Memory B cell (primary cell): ENCODE data around the gene RFT1.

ENCODE experiments used
- ATAC-seq: fragments of 150-1000 bp; cut with Tn5 transposase; 2 replicates; pipeline ENCODE4 v1.10.0; 2021; ENCODE audit warnings: low read depth, mild to moderate bottlenecking, moderate library complexity
- DNase-seq, 2 donors: peaks; one replicate each; pipeline ENCODE4 v3.0.0; 2022; ENCODE audit warnings: low spot score in 2 of 2
- H3K27ac Mint-ChIP-seq: one replicate; pipeline ENCODE4 v1.8.0; 2022; ENCODE audit warnings: mild to moderate bottlenecking, moderate library complexity, mixed read lengths
- H3K27me3 Mint-ChIP-seq: one replicate; pipeline ENCODE4 v1.8.0; 2022; ENCODE audit warnings: mixed read lengths
- H3K36me3 Mint-ChIP-seq: one replicate; pipeline ENCODE4 v1.8.0; 2022; ENCODE audit warnings: mild to moderate bottlenecking, mixed read lengths
- H3K4me1 Mint-ChIP-seq: one replicate; pipeline ENCODE4 v1.8.0; 2022; ENCODE audit warnings: mixed read lengths
- H3K4me3 Mint-ChIP-seq: one replicate; pipeline ENCODE4 v1.8.0; 2022; ENCODE audit warnings: mild to moderate bottlenecking, moderate library complexity, mixed read lengths
- H3K9me3 Mint-ChIP-seq: one replicate; pipeline ENCODE4 v1.8.0; 2022; ENCODE audit warnings: mixed read lengths

The RFT1 gene

DNA sequence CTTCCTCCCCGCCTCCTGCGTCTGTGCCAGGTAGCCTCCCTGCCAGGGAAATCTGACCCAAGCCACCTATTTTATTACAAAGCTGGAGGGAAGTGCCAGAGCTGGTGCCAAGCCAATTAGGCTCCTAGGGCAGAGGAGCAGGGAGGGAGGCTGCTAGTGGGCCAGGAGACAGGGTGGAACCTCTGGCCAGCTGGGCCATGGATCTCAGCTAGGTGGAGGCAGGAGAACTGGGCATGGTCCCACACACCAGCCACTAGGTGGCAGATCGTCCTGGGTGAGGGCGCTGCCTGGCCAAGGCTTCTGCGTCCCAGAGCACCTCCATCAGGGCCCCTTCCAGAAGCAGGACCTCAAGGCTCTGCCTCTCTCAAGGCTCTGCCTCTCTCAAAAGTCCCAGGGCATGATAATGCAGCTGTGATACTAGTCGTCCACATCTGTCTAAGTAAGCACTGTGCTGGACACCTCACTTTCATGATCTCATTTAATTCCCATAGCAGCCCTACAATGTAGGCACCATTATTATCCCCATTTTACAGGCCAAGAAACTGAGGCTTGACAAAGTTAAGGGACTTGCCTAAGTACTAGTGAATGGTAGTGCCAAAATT, 4.5 kb upstream of the RFT1 start:
- H3K4me1 Mint-ChIP-seq: peaks cover 11% of the 10 kb centered on the region
- no peaks in the 10 kb centered on the region for H3K9me3 Mint-ChIP-seq
- H3K27ac Mint-ChIP-seq: no peak overlapping the region
- no peaks in the 10 kb centered on the region for H3K36me3 Mint-ChIP-seq
- no peak overlapping the region for H3K4me3 Mint-ChIP-seq
- ATAC-seq: peak; percentile 56
- H3K27me3 Mint-ChIP-seq: no peaks in the 10 kb centered on the region
- DNase-seq: peak; percentile 59 to 64

DNA sequence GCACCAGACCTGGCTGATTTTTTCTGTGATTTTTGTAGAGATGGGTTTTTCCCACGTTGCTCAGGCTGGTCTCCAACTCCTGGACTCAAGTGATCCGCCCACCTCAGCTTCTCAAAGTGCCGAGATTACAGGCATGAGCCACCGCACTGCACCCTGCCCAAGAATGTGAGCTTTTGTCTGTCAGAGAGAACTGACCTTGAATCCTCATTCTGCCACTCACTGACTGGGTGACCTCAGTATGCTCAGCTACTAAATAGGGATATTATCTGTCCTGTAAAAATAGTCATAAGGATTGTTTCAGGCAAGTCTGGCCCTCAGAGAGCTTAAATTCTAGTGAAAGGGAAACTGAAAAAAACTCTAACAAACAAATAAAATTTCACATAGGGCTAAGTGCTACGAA, 2.1 kb upstream of the RFT1 start:
- ATAC-seq (no peak), DNase-seq (no peak)
- H3K27ac Mint-ChIP-seq: peak overlapping the region; percentile 99
- H3K4me1 Mint-ChIP-seq: peaks cover 17% of the 10 kb centered on the region
- no peak overlapping the region for H3K4me3 Mint-ChIP-seq
- no peaks in the 10 kb centered on the region for H3K9me3 Mint-ChIP-seq
- no peaks in the 10 kb centered on the region for H3K27me3 Mint-ChIP-seq
- H3K36me3 Mint-ChIP-seq: no peaks in the 10 kb centered on the region

DNA sequence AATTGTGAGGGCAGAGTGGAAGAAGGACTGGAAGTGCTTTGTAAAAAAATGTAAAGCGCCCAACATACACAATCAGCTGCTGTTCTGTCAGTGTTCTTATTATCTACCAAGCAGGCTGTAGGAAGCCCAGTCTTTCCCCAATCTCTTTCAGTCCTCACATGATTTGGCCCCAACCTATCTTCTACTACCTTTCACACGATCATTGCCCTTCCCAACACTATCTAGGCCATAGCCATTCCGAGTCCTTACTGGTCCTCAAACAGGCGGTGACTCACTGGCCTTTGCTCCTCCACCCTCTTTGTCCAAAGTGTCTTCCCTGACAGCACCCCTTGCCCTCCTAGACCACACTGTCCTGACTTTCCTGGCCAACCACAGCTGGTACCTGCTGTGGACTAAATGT, 861 bp upstream of the RFT1 start:
- ATAC-seq (no peak), DNase-seq (no peak)
- H3K27ac Mint-ChIP-seq: peak overlapping the region; percentile 99
- peak overlapping the region; percentile 94 for H3K4me3 Mint-ChIP-seq
- peaks cover 21% of the 10 kb centered on the region for H3K4me1 Mint-ChIP-seq
- no peaks in the 10 kb centered on the region for H3K36me3 Mint-ChIP-seq
- H3K9me3 Mint-ChIP-seq: no peaks in the 10 kb centered on the region
- no peaks in the 10 kb centered on the region for H3K27me3 Mint-ChIP-seq

DNA sequence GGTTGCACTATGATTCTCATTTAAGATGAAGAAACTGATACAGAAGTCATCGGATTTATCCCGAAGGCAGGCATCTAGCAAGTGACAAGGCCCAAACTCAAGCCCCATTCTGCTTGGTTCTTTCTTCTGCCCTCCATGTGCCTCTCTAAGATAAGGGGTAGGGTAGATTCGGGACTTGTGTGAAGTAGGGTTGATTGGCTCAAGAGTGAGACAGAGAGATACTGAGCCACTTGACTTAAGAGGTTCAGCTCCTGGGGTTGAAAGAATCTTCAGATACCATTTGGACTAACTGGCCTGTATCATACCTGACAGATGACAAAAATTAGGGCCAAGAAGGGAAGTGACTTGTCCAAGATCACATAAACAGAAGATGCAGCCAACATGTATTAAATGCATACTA, 891 bp downstream of the RFT1 start:
- H3K27ac Mint-ChIP-seq: peak overlapping the region; percentile 99
- H3K27me3 Mint-ChIP-seq: no peaks in the 10 kb centered on the region
- peak overlapping the region; percentile 94 for H3K4me3 Mint-ChIP-seq
- ATAC-seq (no peak), DNase-seq (no peak)
- H3K4me1 Mint-ChIP-seq: peaks cover 19% of the 10 kb centered on the region
- H3K36me3 Mint-ChIP-seq: peaks cover 4% of the 10 kb centered on the region
- no peaks in the 10 kb centered on the region for H3K9me3 Mint-ChIP-seq

DNA sequence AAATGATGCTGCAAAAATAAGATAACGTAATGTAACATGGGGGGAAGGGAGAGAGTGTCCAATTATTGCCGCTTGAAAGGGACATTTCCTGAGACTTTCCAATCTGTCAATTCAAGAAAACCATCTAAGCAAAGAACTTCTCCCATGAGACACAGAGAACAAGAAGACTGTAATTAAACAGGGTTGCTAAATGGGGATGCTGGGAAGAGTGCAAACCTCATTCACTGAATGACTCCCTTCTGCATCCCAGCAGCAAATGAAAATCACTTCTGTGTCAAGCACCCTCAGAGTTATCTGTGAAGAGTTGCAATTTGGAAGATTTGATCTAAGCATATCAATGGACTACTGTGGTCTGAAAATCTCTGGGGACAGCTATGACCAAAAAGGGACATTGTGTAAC, 3.6 kb downstream of the RFT1 start:
- H3K27me3 Mint-ChIP-seq: no peaks in the 10 kb centered on the region
- H3K4me1 Mint-ChIP-seq: peaks cover 19% of the 10 kb centered on the region
- DNase-seq (no peak), ATAC-seq (no peak)
- no peak overlapping the region for H3K4me3 Mint-ChIP-seq
- peaks cover 16% of the 10 kb centered on the region for H3K36me3 Mint-ChIP-seq
- H3K27ac Mint-ChIP-seq: peak overlapping the region; percentile 31
- H3K9me3 Mint-ChIP-seq: no peaks in the 10 kb centered on the region

DNA sequence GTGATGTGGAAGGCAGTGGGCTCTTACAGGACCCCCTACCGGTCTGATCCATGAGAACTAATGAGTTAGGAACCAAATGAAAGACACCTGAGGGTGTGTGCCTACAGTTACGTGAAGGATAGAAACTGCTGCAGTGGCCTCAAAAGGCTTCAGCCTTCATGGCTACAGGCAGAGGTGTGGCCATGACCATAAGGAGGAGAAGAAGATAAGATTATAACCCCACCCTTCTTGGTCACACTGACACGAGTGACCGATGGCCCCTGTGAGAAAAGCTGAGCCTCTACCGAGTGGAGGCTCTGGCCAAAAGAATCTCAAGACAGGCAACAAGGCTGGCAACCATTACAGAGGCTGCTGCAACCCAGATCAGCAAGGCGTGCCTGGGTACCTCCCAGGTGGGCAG, 6.3 kb downstream of the RFT1 start:
- no peak overlapping the region for H3K27ac Mint-ChIP-seq

DNA sequence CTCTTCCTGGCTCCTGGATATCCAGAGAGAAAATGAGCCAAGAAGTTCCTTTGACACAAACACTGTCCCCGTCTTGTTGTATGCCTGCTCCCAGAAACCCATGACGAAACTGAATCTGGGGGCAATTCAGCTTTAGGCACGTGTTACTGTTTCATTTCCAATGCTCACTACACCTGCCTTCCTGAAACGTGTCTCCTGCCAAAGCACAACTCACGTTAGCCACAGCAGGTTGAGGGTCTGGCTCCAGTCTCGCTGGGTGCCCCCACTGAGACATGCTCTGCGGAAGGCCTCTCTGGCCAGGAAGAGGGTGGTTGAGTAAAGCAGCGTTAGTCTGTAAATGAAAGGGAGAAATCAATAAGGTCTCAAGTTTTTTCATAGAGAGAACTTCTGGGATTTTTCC, 6.7 kb downstream of the RFT1 start:
- Mint-ChIP-seq H3K9me3 (no peaks in the 10 kb centered on the region), H3K27me3 (no peaks in the 10 kb centered on the region), H3K36me3 (peaks cover 24% of the 10 kb centered on the region), H3K4me1 (peaks cover 6% of the 10 kb centered on the region), H3K4me3 (no peak overlapping the region), H3K27ac (no peak overlapping the region)
- ATAC-seq (no peak), DNase-seq (no peak)

More for the DNA sequence above, 6.3 kb downstream of the RFT1 start:
- Mint-ChIP-seq H3K36me3 (peaks cover 22% of the 10 kb centered on the region), H3K4me3 (no peak overlapping the region), H3K4me1 (peaks cover 6% of the 10 kb centered on the region), H3K9me3 (no peaks in the 10 kb centered on the region), H3K27me3 (no peaks in the 10 kb centered on the region)
- DNase-seq (no peak), ATAC-seq (no peak)

DNA sequence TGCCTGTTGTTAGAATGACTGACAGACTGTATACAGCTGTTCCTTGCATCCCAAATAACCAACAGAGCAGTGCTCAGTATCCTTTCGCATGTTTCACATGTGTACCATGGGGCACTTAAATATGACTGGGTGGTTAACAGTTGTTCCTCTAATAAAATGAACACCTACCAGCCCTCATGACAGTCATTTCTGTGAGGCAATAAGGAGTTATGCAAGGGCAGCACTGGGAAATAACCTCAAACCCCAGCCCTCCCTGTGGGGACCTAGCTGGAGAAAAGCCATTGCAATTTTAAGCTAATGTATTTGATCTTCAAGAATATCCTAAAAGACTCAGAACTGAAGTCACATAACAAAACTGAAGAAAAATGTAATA, 7.3 kb downstream of the RFT1 start:
- H3K27ac Mint-ChIP-seq: no peak overlapping the region
- peaks cover 6% of the 10 kb centered on the region for H3K4me1 Mint-ChIP-seq
- H3K27me3 Mint-ChIP-seq: no peaks in the 10 kb centered on the region
- H3K36me3 Mint-ChIP-seq: peaks cover 30% of the 10 kb centered on the region
- no peak overlapping the region for H3K4me3 Mint-ChIP-seq
- no peaks in the 10 kb centered on the region for H3K9me3 Mint-ChIP-seq
- ATAC-seq (no peak), DNase-seq (no peak)

DNA sequence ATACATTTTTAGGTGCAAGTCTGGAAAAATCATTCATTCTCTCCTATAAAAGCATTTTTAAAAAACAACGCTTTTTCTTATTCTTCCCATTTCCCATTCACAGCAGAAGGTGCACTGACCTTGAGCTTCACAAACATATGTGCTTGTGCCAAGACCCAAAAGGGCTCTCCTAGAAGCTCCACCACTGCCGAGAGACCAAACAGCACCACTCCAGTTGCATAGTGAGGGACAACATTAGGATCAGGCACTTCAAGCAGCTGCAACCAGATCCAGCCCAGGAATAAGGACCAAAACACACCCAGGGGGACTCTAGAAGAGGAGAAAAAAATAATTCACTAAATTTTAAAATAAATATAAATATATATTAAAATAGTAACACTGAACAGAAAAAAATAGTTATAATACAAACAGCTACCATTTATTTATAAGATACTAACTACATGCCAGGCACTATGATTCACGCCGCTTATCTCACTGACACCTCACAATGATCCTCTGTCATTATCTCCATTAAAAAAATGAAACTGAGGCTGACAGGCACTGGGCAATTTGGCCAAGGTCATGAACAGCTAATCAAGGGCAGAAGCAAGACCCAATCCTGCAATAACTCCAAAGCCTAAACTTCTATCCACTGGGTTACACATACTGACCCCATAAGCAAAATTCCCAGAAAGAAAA, 7.8 kb downstream of the RFT1 start:
- peaks cover 6% of the 10 kb centered on the region for H3K4me1 Mint-ChIP-seq
- no peaks in the 10 kb centered on the region for H3K27me3 Mint-ChIP-seq
- peaks cover 30% of the 10 kb centered on the region for H3K36me3 Mint-ChIP-seq
- no peak overlapping the region for H3K27ac Mint-ChIP-seq
- DNase-seq: no peak
- no peak overlapping the region for H3K4me3 Mint-ChIP-seq
- no peaks in the 10 kb centered on the region for H3K9me3 Mint-ChIP-seq
- no peak for ATAC-seq

DNA sequence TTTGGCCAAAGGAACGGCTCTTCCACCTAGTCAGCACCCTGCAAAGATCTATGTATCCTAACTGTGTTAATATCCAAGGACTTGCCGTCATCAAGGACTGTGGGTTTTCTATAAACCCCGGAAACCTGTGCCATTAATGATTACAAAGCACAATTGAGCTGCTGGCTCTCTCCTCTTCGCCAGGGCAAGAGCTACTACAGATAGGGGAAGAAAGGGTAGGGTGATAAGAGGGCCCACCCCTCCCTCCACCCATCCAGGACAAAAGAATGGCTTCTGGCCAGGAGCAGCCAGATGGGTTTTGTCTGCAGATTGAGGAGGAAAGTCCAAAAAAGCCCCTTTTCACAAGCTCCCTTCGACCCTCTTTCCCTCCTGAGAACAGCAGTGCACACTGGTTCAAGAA, 9.9 kb downstream of the RFT1 start:
- no peaks in the 10 kb centered on the region for H3K9me3 Mint-ChIP-seq

DNA sequence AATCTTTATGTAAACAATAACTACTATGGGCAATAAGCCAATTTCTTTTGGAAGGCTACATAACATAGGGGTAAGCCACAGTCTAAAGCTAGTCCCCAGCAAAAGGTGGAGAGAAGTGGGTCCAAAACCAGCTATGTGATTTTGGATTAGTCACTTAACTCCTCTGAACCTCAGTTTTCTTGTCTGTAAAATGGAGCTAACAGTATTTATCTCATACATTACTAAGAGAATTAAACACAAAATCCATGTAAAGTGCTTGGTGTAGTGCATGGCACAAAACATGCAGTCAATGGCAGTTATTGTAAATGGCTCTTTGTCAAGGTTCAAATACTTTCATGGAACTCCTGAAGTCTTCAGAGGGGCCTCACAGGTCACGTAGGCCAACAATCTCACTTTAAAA, 13.3 kb downstream of the RFT1 start:
- H3K36me3 Mint-ChIP-seq: peaks cover 14% of the 10 kb centered on the region
- no peak overlapping the region for H3K4me3 Mint-ChIP-seq
- peaks cover 2% of the 10 kb centered on the region for H3K4me1 Mint-ChIP-seq
- DNase-seq (no peak), ATAC-seq (no peak)
- no peaks in the 10 kb centered on the region for H3K9me3 Mint-ChIP-seq
- H3K27me3 Mint-ChIP-seq: no peaks in the 10 kb centered on the region
- H3K27ac Mint-ChIP-seq: no peak overlapping the region

More for the DNA sequence above, 9.9 kb downstream of the RFT1 start:
- Mint-ChIP-seq H3K4me1 (peaks cover 2% of the 10 kb centered on the region), H3K36me3 (peaks cover 30% of the 10 kb centered on the region), H3K27me3 (no peaks in the 10 kb centered on the region), H3K27ac (no peak overlapping the region), H3K4me3 (no peak overlapping the region)
- no peak for DNase-seq
- ATAC-seq: no peak

DNA sequence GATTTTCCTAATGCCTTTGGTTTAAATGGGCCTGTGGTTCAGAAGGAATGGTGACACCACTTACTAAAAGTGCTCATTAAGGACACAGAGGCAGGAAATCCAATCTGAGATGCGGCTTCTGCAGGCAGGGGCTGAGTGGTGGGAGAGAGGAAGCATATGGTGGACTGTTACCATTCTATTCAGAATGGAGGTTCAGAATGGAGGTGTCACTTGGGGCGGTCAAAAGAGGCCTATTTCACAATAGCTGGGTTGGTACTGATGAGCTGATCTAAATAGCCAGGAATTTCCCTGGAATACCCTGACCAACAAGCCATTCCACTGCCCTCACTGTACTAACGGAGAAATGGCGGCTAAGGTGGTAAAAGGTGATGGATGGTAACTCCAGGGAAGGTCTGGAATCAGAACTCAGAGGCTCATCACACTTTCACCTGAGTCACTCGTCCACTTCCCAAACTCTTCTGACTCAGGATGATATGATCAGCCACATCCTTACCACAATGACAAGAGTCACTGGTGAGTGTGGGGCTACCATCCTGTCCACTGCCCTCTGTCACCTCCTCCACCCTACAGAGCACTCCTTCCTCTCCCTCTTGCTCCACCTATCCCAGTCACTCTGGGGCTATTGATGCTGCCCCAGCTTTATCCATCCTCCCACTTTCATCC, 15.7 kb downstream of the RFT1 start:
- Mint-ChIP-seq H3K4me1 (no peaks in the 10 kb centered on the region), H3K27ac (no peak overlapping the region), H3K27me3 (no peaks in the 10 kb centered on the region), H3K9me3 (no peaks in the 10 kb centered on the region), H3K4me3 (no peak overlapping the region), H3K36me3 (peaks cover 19% of the 10 kb centered on the region)
- no peak for DNase-seq
- no peak for ATAC-seq

DNA sequence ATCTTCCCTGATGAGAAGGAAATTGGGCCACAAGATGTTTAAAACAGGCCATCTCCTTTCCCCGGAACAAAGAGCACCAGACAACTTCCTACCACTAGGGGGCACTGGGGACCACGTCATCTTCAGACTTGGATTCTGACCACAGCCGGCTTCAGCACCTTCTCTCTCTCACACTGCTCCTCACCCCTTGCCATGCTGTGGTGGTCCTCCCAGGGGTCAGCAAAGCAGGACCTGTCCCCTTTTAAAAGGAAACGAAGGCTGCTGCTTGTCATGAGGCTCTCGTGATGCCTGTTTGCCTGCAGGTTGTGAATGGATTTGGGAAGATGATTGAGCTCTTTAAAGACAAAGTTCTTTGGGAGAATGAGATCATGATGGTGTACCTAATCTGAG, 16.2 kb downstream of the RFT1 start:
- DNase-seq (peak; percentile 83 to 86), ATAC-seq (peak; percentile 95)
- Mint-ChIP-seq H3K27ac (no peak overlapping the region), H3K27me3 (no peaks in the 10 kb centered on the region), H3K9me3 (no peaks in the 10 kb centered on the region), H3K4me3 (no peak overlapping the region), H3K4me1 (no peaks in the 10 kb centered on the region), H3K36me3 (peaks cover 21% of the 10 kb centered on the region)

DNA sequence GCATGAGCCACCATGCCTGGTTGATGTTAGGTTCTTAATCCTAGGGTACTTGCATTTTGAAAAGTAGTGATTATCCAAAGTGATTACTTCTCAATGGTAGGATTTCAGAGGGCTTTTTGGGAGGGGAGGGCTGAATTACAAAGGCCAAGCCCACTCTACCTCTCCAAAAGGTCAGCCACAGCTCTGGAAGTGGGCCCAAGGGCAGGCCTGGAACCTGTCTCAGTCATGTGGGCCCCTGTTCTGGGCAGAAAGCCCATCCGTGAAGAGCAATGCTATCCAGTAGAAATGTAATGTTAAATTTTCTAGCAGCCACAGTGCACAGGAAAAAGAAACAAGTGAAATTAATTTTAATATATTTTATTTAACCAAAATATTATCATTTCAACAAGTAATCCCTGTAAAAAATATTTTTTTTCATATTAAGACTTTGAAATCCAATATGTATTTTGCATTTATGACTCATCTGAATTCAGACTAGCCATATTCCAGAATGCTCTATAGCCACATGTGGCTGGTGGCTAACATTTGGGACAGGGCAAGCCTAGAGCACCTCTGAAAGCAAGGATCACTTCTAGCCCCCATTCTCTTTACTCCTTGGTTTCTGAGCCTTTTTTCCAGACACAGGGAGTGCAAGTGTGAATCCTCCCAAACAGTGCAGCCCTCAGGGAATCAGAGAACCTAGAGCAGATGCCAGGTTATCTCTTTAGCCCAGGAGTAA, 16.8 kb downstream of the RFT1 start:
- H3K4me3 Mint-ChIP-seq: no peak overlapping the region
- DNase-seq (no peak), ATAC-seq (peak; percentile 32)
- H3K27ac Mint-ChIP-seq: no peak overlapping the region
- H3K36me3 Mint-ChIP-seq: peaks cover 19% of the 10 kb centered on the region
- H3K27me3 Mint-ChIP-seq: no peaks in the 10 kb centered on the region
- H3K4me1 Mint-ChIP-seq: no peaks in the 10 kb centered on the region
- no peaks in the 10 kb centered on the region for H3K9me3 Mint-ChIP-seq
